C1 segment of cervical spinal cord (tissue), 14 donors: Measurements from ENCODE around the gene POMZP3.
"Not testable (repeated sequence)": the region's sequence is repeated elsewhere in the genome, so short reads cannot be mapped to it uniquely, and the experiment has no call there.

Source experiments
- DNase-seq, 14 donors: peaks; one replicate each; lab custom pipeline; 2025; lab: John Stamatoyannopoulos, UW

The POMZP3 gene

GRCh38 chr7:76626989-76627642 lies at the start of gene POMZP3:
TSS of gene POMZP3 (minus strand) at chr7:76627279. CDS start at chr7:76626064, 1,215 bp downstream.
- peak in 7 of 14 donors; percentile 14 to 50 (median 37) for DNase-seq

- not testable (repeated sequence) for DNase-seq
These were observed 48.7 kb upstream of the POMZP3 start for GRCh38 chr7:76675783-76676182.

- DNase-seq = not testable (repeated sequence)
These were observed 46.3 kb upstream of the POMZP3 start for GRCh38 chr7:76673346-76673745.

- DNase-seq = not testable (repeated sequence)
These were observed 32.1 kb upstream of the POMZP3 start for GRCh38 chr7:76659212-76659611.

- not testable (repeated sequence) for DNase-seq
These were observed 29.3 kb upstream of the POMZP3 start for GRCh38 chr7:76656425-76656824.

- not testable (repeated sequence) for DNase-seq
These were observed 15.5 kb upstream of the POMZP3 start for GRCh38 chr7:76642620-76643019.

- DNase-seq = not testable (repeated sequence)
These were observed 10.1 kb upstream of the POMZP3 start for GRCh38 chr7:76637061-76637691.

- peak in 3 of 14 donors; percentile 1 to 15 (median 8) for DNase-seq
These were observed 498 bp downstream of the POMZP3 start for GRCh38 chr7:76626581-76626980.

GRCh38 chr7:76619439-76620190 lies 7.5 kb downstream of the POMZP3 start:
- not testable (repeated sequence) for DNase-seq

GRCh38 chr7:76613783-76614182 lies 13.3 kb downstream of the POMZP3 start:
- DNase-seq = not testable (repeated sequence)

GRCh38 chr7:76612232-76612631 lies 14.8 kb downstream of the POMZP3 start:
- DNase-seq = not testable (repeated sequence)

GRCh38 chr7:76609864-76610263 lies 17.2 kb downstream of the POMZP3 start:
- not testable (repeated sequence) for DNase-seq

- DNase-seq = not testable (repeated sequence)
These were observed 18.6 kb downstream of the POMZP3 start for GRCh38 chr7:76608469-76608868.

GRCh38 chr7:76606027-76606426 lies 21.1 kb downstream of the POMZP3 start:
- peak in 7 of 14 donors; percentile 20 to 74 (median 51) for DNase-seq

- not testable (repeated sequence) for DNase-seq
These were observed 26.4 kb downstream of the POMZP3 start for GRCh38 chr7:76600650-76601049.

GRCh38 chr7:76600116-76600482 lies 27.0 kb downstream of the POMZP3 start:
- DNase-seq = not testable (repeated sequence)

GRCh38 chr7:76598590-76599264 lies 28.4 kb downstream of the POMZP3 start:
- not testable (repeated sequence) for DNase-seq

GRCh38 chr7:76597288-76597687 lies 29.8 kb downstream of the POMZP3 start:
- not testable (repeated sequence) for DNase-seq

GRCh38 chr7:76592694-76593093 lies 34.4 kb downstream of the POMZP3 start:
- not testable (repeated sequence) for DNase-seq

GRCh38 chr7:76591602-76592304 lies 35.3 kb downstream of the POMZP3 start:
- not testable (repeated sequence) for DNase-seq

- DNase-seq = not testable (repeated sequence)
These were observed 36.0 kb downstream of the POMZP3 start for GRCh38 chr7:76591033-76591432.
